Right lobe of liver (tissue), 4 donors: Measurements from ENCODE around the gene CACNA2D4.

Experiments
- POLR2A ChIP-seq: fragments of 450-650 bp; IDR thresholded peaks from one replicate; pipeline ENCODE4 v1.6.1; 2017; ENCODE audit warnings: antibody characterized with exemption, mild to moderate bottlenecking
- TF ChIP-seq, protein P1 (sequence below), 4 donors: fragments of 200-600 bp in 3 of 4; fragments of 450-650 bp in 1 of 4; IDR thresholded peaks; one replicate each; pipeline versions ENCODE4 v1.5.1 to v1.8.0; 2016 to 2022; ENCODE audit warnings: antibody characterized with exemption in 4 of 4, mild to moderate bottlenecking in 2 of 4
- donor health status: DM: no; HTN: no; CAD: no.
- donor health status: DM: no; HTN: no; CAD: no.
- donor health status: DM: no; HTN: yes; CAD: no.

DNA sequence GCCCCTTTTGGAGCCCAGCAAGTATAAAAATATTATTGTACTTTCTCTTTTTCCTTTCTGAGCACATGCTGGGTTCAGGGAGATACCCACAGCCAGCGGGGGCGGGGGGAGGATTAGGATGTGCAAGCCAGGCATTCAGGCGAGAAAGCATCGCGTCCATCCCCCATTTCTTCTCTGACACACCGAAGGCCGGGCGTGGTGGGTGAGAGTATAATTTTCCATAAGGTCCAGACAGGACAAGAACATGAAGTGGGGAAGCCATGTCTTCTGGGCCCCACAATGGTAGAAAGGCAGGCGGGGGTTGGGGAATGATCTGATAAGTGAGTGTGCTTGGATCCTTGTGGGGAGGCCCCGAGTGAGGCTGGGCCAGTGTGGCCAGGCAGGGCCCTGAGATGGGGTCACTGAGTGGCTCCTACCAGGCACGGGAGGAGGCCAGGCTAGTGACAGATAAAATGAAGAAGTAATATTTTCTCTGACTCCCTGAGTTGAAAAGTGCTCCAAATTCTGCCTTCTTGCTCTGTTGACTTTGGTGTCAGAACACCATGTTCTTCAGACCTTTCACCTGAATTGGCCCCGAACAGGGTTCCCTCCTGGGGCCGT is 108.8 kb downstream of the CACNA2D4 start:
- TF ChIP-seq, protein P1, sequence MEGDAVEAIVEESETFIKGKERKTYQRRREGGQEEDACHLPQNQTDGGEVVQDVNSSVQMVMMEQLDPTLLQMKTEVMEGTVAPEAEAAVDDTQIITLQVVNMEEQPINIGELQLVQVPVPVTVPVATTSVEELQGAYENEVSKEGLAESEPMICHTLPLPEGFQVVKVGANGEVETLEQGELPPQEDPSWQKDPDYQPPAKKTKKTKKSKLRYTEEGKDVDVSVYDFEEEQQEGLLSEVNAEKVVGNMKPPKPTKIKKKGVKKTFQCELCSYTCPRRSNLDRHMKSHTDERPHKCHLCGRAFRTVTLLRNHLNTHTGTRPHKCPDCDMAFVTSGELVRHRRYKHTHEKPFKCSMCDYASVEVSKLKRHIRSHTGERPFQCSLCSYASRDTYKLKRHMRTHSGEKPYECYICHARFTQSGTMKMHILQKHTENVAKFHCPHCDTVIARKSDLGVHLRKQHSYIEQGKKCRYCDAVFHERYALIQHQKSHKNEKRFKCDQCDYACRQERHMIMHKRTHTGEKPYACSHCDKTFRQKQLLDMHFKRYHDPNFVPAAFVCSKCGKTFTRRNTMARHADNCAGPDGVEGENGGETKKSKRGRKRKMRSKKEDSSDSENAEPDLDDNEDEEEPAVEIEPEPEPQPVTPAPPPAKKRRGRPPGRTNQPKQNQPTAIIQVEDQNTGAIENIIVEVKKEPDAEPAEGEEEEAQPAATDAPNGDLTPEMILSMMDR (IDR thresholded peaks at IDR 0.05), result no peak
- TF ChIP-seq POLR2A, result no peak
